IMR-90 (cell line): ENCODE data around the gene AGAP1. TPM values are rescaled to one million over a fixed set of nuclear protein-coding genes. Genes with fewer than 3 reads are reported as not detected.

Source experiments
- ATAC-seq: fragments of 200-7000 bp; cut with Tn5 transposase; 2 replicates; pipeline ENCODE4 v1.9.1; 2020; ENCODE audit warnings: low read depth, mild to moderate bottlenecking, moderate library complexity
- BruUV-seq: library from RNA; stranded (reverse); fragments of 400-500 nt; replicated peaks from 2 replicates; lab custom pipeline; 2021; lab: Mats Ljungman, UMichigan
- CTCF ChIA-PET: fragments of 300-600 bp; formaldehyde crosslinking; extraction: SDS; loops from one replicate; lab custom pipeline; 2021; ENCODE audit warnings: antibody characterized with exemption; lab: Yijun Ruan, JAX
- POLR2A ChIA-PET: fragments of 300-600 bp; sonication (Branson Sonifier 250); formaldehyde crosslinking; loops from one replicate; lab custom pipeline; 2022; ENCODE audit warnings: antibody characterized with exemption; ENCODE audit not compliant: unreplicated experiment; lab: Charles Lee
- DNase-seq: peaks from one replicate; pipeline ENCODE4 v3.0.0; 2013
- H2AFZ ChIP-seq: replicated peaks from 2 replicates; pipeline ENCODE3; 2013; ENCODE audit warnings: low read length, mild to moderate bottlenecking; ENCODE audit not compliant: poor library complexity
- H2AK5ac ChIP-seq: 2 replicates; pipeline ENCODE4 v1.6.1; 2013; ENCODE audit warnings: low read depth, low read length, inconsistent platforms
- H2AK9ac ChIP-seq: replicated peaks from 2 replicates; pipeline ENCODE3; 2013; ENCODE audit warnings: mild to moderate bottlenecking, low read depth, low read length, moderate library complexity; ENCODE audit not compliant: poor library complexity
- H2BK120ac ChIP-seq: 2 replicates; pipeline ENCODE4 v1.6.1; 2013; ENCODE audit warnings: low read depth, low read length, inconsistent platforms
- H2BK15ac ChIP-seq: 3 replicates; pipeline ENCODE4 v1.6.1; 2013; ENCODE audit warnings: low read depth, low read length, inconsistent platforms
- H2BK20ac ChIP-seq: 2 replicates; pipeline ENCODE4 v1.6.1; 2013; ENCODE audit warnings: low read depth, mild to moderate bottlenecking, inconsistent platforms, low read length, moderate library complexity
- H2BK5ac ChIP-seq: 2 replicates; pipeline ENCODE4 v1.6.1; 2013; ENCODE audit warnings: mild to moderate bottlenecking, low read depth, low read length, inconsistent platforms; ENCODE audit not compliant: poor library complexity, severe bottlenecking
- H3K14ac ChIP-seq: replicated peaks from 2 replicates; pipeline ENCODE4 v1.6.1; 2013; ENCODE audit warnings: low read depth, low read length, inconsistent platforms
- H3K18ac ChIP-seq: 2 replicates; pipeline ENCODE4 v1.6.1; 2013; ENCODE audit warnings: low read depth, low read length, control low read depth
- H3K23ac ChIP-seq: 2 replicates; pipeline ENCODE4 v1.6.1; 2013; ENCODE audit warnings: low read depth, low read length, inconsistent platforms
- H3K27ac ChIP-seq: 2 replicates; pipeline ENCODE4 v1.5.1; 2013; ENCODE audit warnings: mild to moderate bottlenecking, control low read depth, low read length; ENCODE audit not compliant: insufficient read depth
- H3K27me3 ChIP-seq: 2 replicates; pipeline ENCODE4 v1.6.1; 2013; ENCODE audit warnings: low read length; ENCODE audit not compliant: control insufficient read depth, insufficient read depth
- H3K36me3 ChIP-seq: 2 replicates; pipeline ENCODE4 v1.6.1; 2013; ENCODE audit warnings: low read length, mixed read lengths; ENCODE audit not compliant: control insufficient read depth, insufficient read depth
- H3K4ac ChIP-seq: 2 replicates; pipeline ENCODE4 v1.6.1; 2013; ENCODE audit warnings: low read depth, low read length, inconsistent platforms
- H3K4me1 ChIP-seq: 2 replicates; pipeline ENCODE4 v1.6.1; 2013; ENCODE audit warnings: low read length, mixed read lengths; ENCODE audit not compliant: control insufficient read depth, insufficient read depth
- H3K4me2 ChIP-seq: 2 replicates; pipeline ENCODE4 v1.6.1; 2013; ENCODE audit warnings: low read depth, mild to moderate bottlenecking, control low read depth, low read length, moderate library complexity
- H3K4me3 ChIP-seq: 2 replicates; pipeline ENCODE4 v1.5.1; 2013; ENCODE audit warnings: low read depth, mild to moderate bottlenecking, control low read depth, low read length, moderate library complexity; ENCODE audit not compliant: insufficient read depth
- H3K56ac ChIP-seq: 2 replicates; pipeline ENCODE4 v1.6.1; 2013; ENCODE audit warnings: low read length, inconsistent platforms; ENCODE audit not compliant: insufficient read depth; ENCODE audit errors: extremely low read depth
- H3K79me1 ChIP-seq, 2 experiments: 2 replicates each; pipeline ENCODE4 v1.6.1; 2013; ENCODE audit warnings: low read length in 2 of 2, inconsistent platforms in 1 of 2, low read depth in 1 of 2
- H3K9ac ChIP-seq: 2 replicates; pipeline ENCODE4 v1.6.1; 2013; ENCODE audit warnings: low read depth, low read length, control low read depth
- H3K9me1 ChIP-seq: 2 replicates; pipeline ENCODE4 v1.6.1; 2013; ENCODE audit warnings: low read length, inconsistent platforms; ENCODE audit not compliant: insufficient read depth
- H3K9me3 ChIP-seq: 2 replicates; pipeline ENCODE4 v1.6.1; 2013; ENCODE audit warnings: low read length; ENCODE audit not compliant: control insufficient read depth, insufficient read depth
- H4K20me1 ChIP-seq: 2 replicates; pipeline ENCODE4 v1.6.1; 2013; ENCODE audit warnings: low read length, inconsistent platforms; ENCODE audit not compliant: insufficient read depth
- H4K5ac ChIP-seq: 2 replicates; pipeline ENCODE4 v1.6.1; 2013; ENCODE audit warnings: mild to moderate bottlenecking, low read depth, low read length, control low read depth
- H4K8ac ChIP-seq, 2 experiments: 2 replicates each; pipeline ENCODE4 v1.6.1; 2013; ENCODE audit warnings: low read depth in 2 of 2, low read length in 2 of 2, control low read depth in 1 of 2, inconsistent platforms in 1 of 2
- H4K91ac ChIP-seq: 2 replicates; pipeline ENCODE4 v1.6.1; 2013; ENCODE audit warnings: low read depth, low read length, inconsistent platforms; ENCODE audit not compliant: insufficient read depth
- BHLHE40 ChIP-seq: fragments of 150-350 bp; IDR thresholded peaks from 2 replicates; pipeline ENCODE4 v1.6.1; 2016; ENCODE audit warnings: mild to moderate bottlenecking, low read depth, low read length
- CEBPB ChIP-seq: IDR thresholded peaks from 2 replicates; pipeline ENCODE4 v1.6.1; 2012; ENCODE audit warnings: low read depth, low read length, improper control_type of control experiment
- CHD1 ChIP-seq: IDR thresholded peaks from 2 replicates; pipeline ENCODE4 v1.6.1; 2012; ENCODE audit warnings: low read depth, low read length, improper control_type of control experiment
- CTCF ChIP-seq: conservative IDR thresholded peaks from 2 replicates; pipeline ENCODE4 v1.5.1; 2012; ENCODE audit warnings: mild to moderate bottlenecking, low read depth, low read length, improper control_type of control experiment
- ELK1 ChIP-seq: fragments of 150-350 bp; IDR thresholded peaks from 2 replicates; pipeline ENCODE4 v1.6.1; 2016; ENCODE audit warnings: low read depth, mild to moderate bottlenecking, low read length, moderate library complexity, borderline replicate concordance
- FOS ChIP-seq: fragments of 150-350 bp; IDR thresholded peaks from 2 replicates; pipeline ENCODE4 v1.6.1; 2016; ENCODE audit warnings: low read depth, low read length
- MXI1 ChIP-seq: IDR thresholded peaks from 2 replicates; pipeline ENCODE4 v1.6.1; 2012; ENCODE audit warnings: low read depth, mild to moderate bottlenecking, low read length, moderate library complexity, borderline replicate concordance
- POLR2A ChIP-seq: IDR thresholded peaks from 2 replicates; pipeline ENCODE4 v1.6.1; 2012; ENCODE audit warnings: mild to moderate bottlenecking, low read depth, low read length
- RAD21 ChIP-seq: IDR thresholded peaks from 2 replicates; pipeline ENCODE4 v1.6.1; 2012; ENCODE audit warnings: low read length, improper control_type of control experiment
- RCOR1 ChIP-seq: IDR thresholded peaks from 2 replicates; pipeline ENCODE4 v1.6.1; 2012; ENCODE audit warnings: mild to moderate bottlenecking, low read length, improper control_type of control experiment; ENCODE audit not compliant: insufficient replicate concordance
- RFX5 ChIP-seq: IDR thresholded peaks from 2 replicates; pipeline ENCODE4 v1.8.0; 2012; ENCODE audit warnings: low read depth, mild to moderate bottlenecking, low read length, moderate library complexity
- SMC3 ChIP-seq: fragments of 150-350 bp; IDR thresholded peaks from 2 replicates; pipeline ENCODE4 v1.6.1; 2016; ENCODE audit warnings: low read depth, mild to moderate bottlenecking, antibody characterized with exemption, low read length, moderate library complexity
- WGBS, 2 experiments: methylation state at CpG; one replicate each; pipeline versions ENCODE4 v1.1.5 to v1.1.7; 2013; ENCODE audit warnings: missing lambda C conversion rate in 2 of 2; ENCODE audit not compliant: insufficient read length in 1 of 2; ENCODE audit errors: extremely low coverage in 2 of 2; 5-methylcytosine and 5-hydroxymethylcytosine counted together
- dilution Hi-C: fragments of 300-500 bp; cut with HindIII; formaldehyde crosslinking; loops from one replicate; pipeline ENCODE4 v1.14.3; 2018; ENCODE audit warnings: low sequenced_read_pairs; ENCODE audit not compliant: unreplicated experiment
- in situ Hi-C: fragments of 300-500 bp; cut with MboI; formaldehyde crosslinking; loops from 3 replicates; pipeline ENCODE4 v1.14.3; 2019; ENCODE audit warnings: low sequenced_read_pairs, inconsistent platforms, mixed read lengths
- intact Hi-C: fragments of 100-400 bp; cut with micrococcal nuclease; formaldehyde crosslinking; loops from 2 replicates; pipeline ENCODE4 v1.10.0; 2022
- polyA plus RNA-seq, 3 experiments: library from polyadenylated mRNA; depleted of rRNA; stranded (reverse); fragments of >200 nt; gene quantifications; 2 replicates each; pipeline ENCODE4 v1.2.3, GENCODE V29; 2012; ENCODE audit warnings: low replicate concordance in 1 of 3
- total RNA-seq: library from RNA; depleted of rRNA; stranded (reverse); fragments of >200 nt; gene quantifications from 2 replicates; pipeline ENCODE4 v1.2.3, GENCODE V29; 2012

The AGAP1 gene
- total and polyA plus RNA-seq, 2 of the 4 experiments (the other 2 are of a cell fraction), result 15.1 to 16.4 TPM

GRCh38 chr2:235592836-235593235 lies 99.0 kb downstream of the AGAP1 start:
- ChIA-PET POLR2A (no interaction called here), CTCF (interaction anchor here (1.3 to 2.5 kb wide), 2 partner anchors 82 to 154 kb away, joined by 7 to 8 read pairs; no protein-coding TSS in a partner anchor)
- intact Hi-C loops (loop anchor here (1.0 to 10.0 kb wide), 3 partner anchors 99 to 328 kb away; partner anchors contain the start of gene AGAP1), dilution Hi-C loops (no loop called here), in situ Hi-C loops (loop anchor here (25.0 kb wide), 1 partner anchor 1056 kb away; no protein-coding TSS in a partner anchor)
- H2BK5ac ChIP-seq, result no peak overlapping the region
- TF ChIP-seq CTCF, result no peak
- no peak for TF ChIP-seq RAD21
- no peak for TF ChIP-seq CEBPB
- no peak for TF ChIP-seq RCOR1
- no peak for TF ChIP-seq ELK1
- no peak for TF ChIP-seq CHD1
- TF ChIP-seq BHLHE40, result no peak
- TF ChIP-seq MXI1, result no peak
- no peak for TF ChIP-seq FOS
- no peak for TF ChIP-seq POLR2A
- no peak for TF ChIP-seq SMC3
- no peak for TF ChIP-seq RFX5
- no peak overlapping the region for H2BK20ac ChIP-seq
- no peak overlapping the region for H3K4me3 ChIP-seq
- H2BK15ac ChIP-seq, result no peak overlapping the region
- BruUV-seq, result no TSS peak
- no peak overlapping the region for H3K18ac ChIP-seq
- H4K91ac ChIP-seq, result no peak overlapping the region
- H3K9ac ChIP-seq, result no peak overlapping the region
- no peak overlapping the region for H2AFZ ChIP-seq
- no peak overlapping the region for H3K23ac ChIP-seq
- no peak overlapping the region for H2AK5ac ChIP-seq
- no peak overlapping the region for H3K4ac ChIP-seq
- no peaks in the 10 kb centered on the region for H3K9me3 ChIP-seq
- peaks cover 2% of the 10 kb centered on the region; the same call in 1 of the 2 replicates for H3K4me1 ChIP-seq
- H3K9me1 ChIP-seq, result no peaks in the 10 kb centered on the region; the same call in 1 of the 2 replicates
- ATAC-seq (no peak), DNase-seq (no peak)
- no peaks in the 10 kb centered on the region for H3K36me3 ChIP-seq
- H3K4me2 ChIP-seq, result no peak overlapping the region
- no CpG with 5 or more reads among the region's 6 CpGs for WGBS, 2 experiments
- H4K8ac ChIP-seq, result no peak overlapping the region
- no peak overlapping the region for H2AK9ac ChIP-seq
- no peak overlapping the region for H2BK120ac ChIP-seq
- peaks cover 37% of the 10 kb centered on the region for H4K20me1 ChIP-seq
- H3K56ac ChIP-seq, result no peak overlapping the region
- peaks cover 15 to 30% of the 10 kb centered on the region in 2 experiments for H3K79me1 ChIP-seq
- H3K27ac ChIP-seq, result no peak overlapping the region
- H3K27me3 ChIP-seq, result no peaks in the 10 kb centered on the region
- no peak overlapping the region for H4K5ac ChIP-seq
- H3K14ac ChIP-seq, result no peak overlapping the region
